AG04450 (cell line): ENCODE measurements around the gene EPG5. TPM values are rescaled to one million over a fixed set of nuclear protein-coding genes. Genes with fewer than 3 reads are reported as not detected.
"Not testable (repeated sequence)": the region's sequence is repeated elsewhere in the genome, so short reads cannot be mapped to it uniquely, and the experiment has no call there.

ENCODE experiments used
- CTCF ChIA-PET: fragments of 300-600, 350-600 bp; formaldehyde crosslinking; extraction: SDS; loops from one replicate; lab custom pipeline; 2022; ENCODE audit warnings: antibody characterized with exemption, inconsistent platforms; lab: Charles Lee
- POLR2A ChIA-PET: fragments of 350-600 bp; formaldehyde crosslinking; extraction: SDS; loops from one replicate; lab custom pipeline; 2021; ENCODE audit warnings: antibody characterized with exemption, inconsistent platforms; lab: Yijun Ruan, JAX
- DNase-seq: peaks from one replicate; pipeline ENCODE4 v3.0.0-alpha.2; 2011; ENCODE audit warnings: low read depth, low spot score
- H3K27ac ChIP-seq: one replicate; pipeline ENCODE4 v1.5.1; 2012; ENCODE audit warnings: low read depth, low read length, control low read depth
- H3K27me3 ChIP-seq: one replicate; pipeline ENCODE4 v1.6.0; 2012; ENCODE audit warnings: low read length; ENCODE audit not compliant: control insufficient read depth, insufficient read depth
- H3K4me3 ChIP-seq: 2 replicates; pipeline ENCODE4 v1.5.1; 2011; ENCODE audit warnings: mild to moderate bottlenecking, low read depth, low read length, control low read depth
- H3K9me3 ChIP-seq: 2 replicates; pipeline ENCODE4 v1.5.1; 2012; ENCODE audit warnings: low read length; ENCODE audit not compliant: control insufficient read depth, insufficient read depth
- CTCF ChIP-seq: IDR thresholded peaks from 2 replicates; pipeline ENCODE4 v1.5.1; 2011; ENCODE audit warnings: low read depth, low read length, control low read depth, inconsistent platforms
- polyA plus RNA-seq: library from polyadenylated mRNA; depleted of rRNA; stranded (reverse); fragments of >200 nt; gene quantifications from 2 replicates; pipeline ENCODE4 v1.2.3, GENCODE V29; 2011

The EPG5 gene
- polyA plus RNA-seq, 1 experiment, result 51.5 TPM

GRCh38 chr18:45849529-45849928, 117.6 kb downstream of the EPG5 start:
- no peak for TF ChIP-seq CTCF
- Histone ChIP-seq H3K9me3 (peaks cover 3% of the 10 kb centered on the region; the same call in 1 of the 2 replicates), H3K4me3 (no peak overlapping the region), H3K27me3 (no peaks in the 10 kb centered on the region), H3K27ac (no peak overlapping the region)
- DNase-seq, result no peak
- ChIA-PET POLR2A (no interaction called here), CTCF (interaction anchor here (0.6 to 4.0 kb wide), 5 partner anchors 10 to 127 kb away, joined by 3 to 18 read pairs (median 3); no protein-coding TSS in a partner anchor)

- CTCF ChIA-PET, result interaction anchor here (0.6 to 4.0 kb wide), 3 partner anchors 9 to 235 kb away, joined by 3 to 18 read pairs (median 4); no protein-coding TSS in a partner anchor
- H3K9me3 ChIP-seq, H3K4me3 ChIP-seq, H3K27me3 ChIP-seq, H3K27ac ChIP-seq, DNase-seq, POLR2A ChIA-PET: not testable (repeated sequence)
These were observed 118.5 kb downstream of the EPG5 start for GRCh38 chr18:45848643-45849042.

- H3K27ac ChIP-seq, result no peak overlapping the region
- peaks cover 3% of the 10 kb centered on the region; the same call in 1 of the 2 replicates for H3K9me3 ChIP-seq
- ChIA-PET POLR2A (no interaction called here), CTCF (interaction anchor here (0.5 to 1.7 kb wide), 2 partner anchors 125 to 181 kb away, joined by 3 to 6 read pairs; no protein-coding TSS in a partner anchor)
- no peaks in the 10 kb centered on the region for H3K27me3 ChIP-seq
- no peak for DNase-seq
- no peak for TF ChIP-seq CTCF
- H3K4me3 ChIP-seq, result no peak overlapping the region
These were observed 120.0 kb downstream of the EPG5 start for GRCh38 chr18:45847119-45847518.

- DNase-seq, result no peak
- peaks cover 3% of the 10 kb centered on the region; the same call in 1 of the 2 replicates for H3K9me3 ChIP-seq
- POLR2A ChIA-PET, result no interaction called here
- TF ChIP-seq CTCF, result no peak
- CTCF ChIA-PET, result no interaction called here
- H3K27ac ChIP-seq, result no peak overlapping the region
- no peaks in the 10 kb centered on the region for H3K27me3 ChIP-seq
- no peak overlapping the region for H3K4me3 ChIP-seq
These were observed 121.7 kb downstream of the EPG5 start for GRCh38 chr18:45845410-45845809.

GRCh38 chr18:45844938-45845337, 122.2 kb downstream of the EPG5 start:
- ChIA-PET CTCF (no interaction called here), POLR2A (no interaction called here)

More at GRCh38 chr18:45844938-45845337, 122.2 kb downstream of the EPG5 start:
- no peaks in the 10 kb centered on the region for H3K27me3 ChIP-seq
- H3K4me3 ChIP-seq, result no peak overlapping the region
- TF ChIP-seq CTCF, result no peak
- peaks cover 3% of the 10 kb centered on the region; the same call in 1 of the 2 replicates for H3K9me3 ChIP-seq
- H3K27ac ChIP-seq, result no peak overlapping the region
- no peak for DNase-seq
